ENCODE measurements around the gene HSPA8.

- TF ChIP-seq, protein P1, sequence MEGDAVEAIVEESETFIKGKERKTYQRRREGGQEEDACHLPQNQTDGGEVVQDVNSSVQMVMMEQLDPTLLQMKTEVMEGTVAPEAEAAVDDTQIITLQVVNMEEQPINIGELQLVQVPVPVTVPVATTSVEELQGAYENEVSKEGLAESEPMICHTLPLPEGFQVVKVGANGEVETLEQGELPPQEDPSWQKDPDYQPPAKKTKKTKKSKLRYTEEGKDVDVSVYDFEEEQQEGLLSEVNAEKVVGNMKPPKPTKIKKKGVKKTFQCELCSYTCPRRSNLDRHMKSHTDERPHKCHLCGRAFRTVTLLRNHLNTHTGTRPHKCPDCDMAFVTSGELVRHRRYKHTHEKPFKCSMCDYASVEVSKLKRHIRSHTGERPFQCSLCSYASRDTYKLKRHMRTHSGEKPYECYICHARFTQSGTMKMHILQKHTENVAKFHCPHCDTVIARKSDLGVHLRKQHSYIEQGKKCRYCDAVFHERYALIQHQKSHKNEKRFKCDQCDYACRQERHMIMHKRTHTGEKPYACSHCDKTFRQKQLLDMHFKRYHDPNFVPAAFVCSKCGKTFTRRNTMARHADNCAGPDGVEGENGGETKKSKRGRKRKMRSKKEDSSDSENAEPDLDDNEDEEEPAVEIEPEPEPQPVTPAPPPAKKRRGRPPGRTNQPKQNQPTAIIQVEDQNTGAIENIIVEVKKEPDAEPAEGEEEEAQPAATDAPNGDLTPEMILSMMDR (IDR thresholded peaks at IDR 0.05): no peak
- TF ChIP-seq EP300 (IDR thresholded peaks at IDR 0.05) (no peak), POLR2A (IDR thresholded peaks at IDR 0.05) (no peak)
These were observed 31.4 kb downstream of the HSPA8 start for GRCh38 chr11:123030517-123030916.

All from tibial nerve (tissue), 4 donors.